Right atrium auricular region (tissue), 2 donors: ENCODE results near the gene DACT3. TPM values are rescaled to one million over a fixed set of nuclear protein-coding genes. Genes with fewer than 3 reads are reported as not detected.
"Not testable (repeated sequence)": the region's sequence is repeated elsewhere in the genome, so short reads cannot be mapped to it uniquely, and the experiment has no call there.

Experiments
- DNase-seq: peaks from one replicate; pipeline ENCODE4 v3.0.0-alpha.2; 2019; ENCODE audit warnings: low spot score
- H3K27ac ChIP-seq, 2 donors: fragments of 200-600 bp; sonication (generic); 1 replicate in 1 of 2; 2 replicates in 1 of 2; pipeline ENCODE4 v1.5.1; 2016 to 2019
- H3K27me3 ChIP-seq, 2 donors: fragments of 200-600 bp; sonication (generic); one replicate each; pipeline versions ENCODE4 v1.5.1 to v1.6.0; 2017 to 2019
- H3K36me3 ChIP-seq: fragments of 200-600 bp; sonication (generic); one replicate; pipeline ENCODE4 v1.5.1; 2016
- H3K4me1 ChIP-seq, 2 donors: fragments of 200-600 bp; sonication (generic); one replicate each; pipeline versions ENCODE4 v1.5.1 to v1.6.0; 2017 to 2019
- H3K4me3 ChIP-seq, 2 donors: fragments of 200-600 bp; sonication (generic); 1 replicate in 1 of 2; 2 replicates in 1 of 2; pipeline ENCODE4 v1.5.1; 2017 to 2019; ENCODE audit warnings: mild to moderate bottlenecking in 1 of 2, moderate library complexity in 1 of 2
- H3K9me3 ChIP-seq, 2 donors: fragments of 200-600 bp; sonication (generic); one replicate each; pipeline ENCODE4 v1.5.1; 2019
- total RNA-seq, 2 donors: library from RNA; depleted of rRNA; stranded (reverse); fragments of >200 nt; gene quantifications; one replicate each; pipeline ENCODE4 v1.1.0, GENCODE V29; 2016
- TF ChIP-seq, protein P1 (sequence below), 2 donors: fragments of 200-600 bp; sonication (generic); IDR thresholded peaks; one replicate each; pipeline ENCODE4 v1.5.1; 2019; ENCODE audit warnings: antibody characterized with exemption in 2 of 2

Gene DACT3
- total RNA-seq, 2 donors from 2014 or later: 23.5 to 25.9 TPM

GRCh38 chr19:46630586-46631205, 30.3 kb downstream of the DACT3 start:
- Histone ChIP-seq H3K36me3 (no peaks in the 10 kb centered on the region), H3K9me3 (no peaks in the 10 kb centered on the region), H3K27ac (no peak overlapping the region), H3K27me3 (no peaks in the 10 kb centered on the region), H3K4me3 (no peak overlapping the region), H3K4me1 (peaks cover 0 to 54% of the 10 kb centered on the region in 2 donors)
- TF ChIP-seq, protein P1, sequence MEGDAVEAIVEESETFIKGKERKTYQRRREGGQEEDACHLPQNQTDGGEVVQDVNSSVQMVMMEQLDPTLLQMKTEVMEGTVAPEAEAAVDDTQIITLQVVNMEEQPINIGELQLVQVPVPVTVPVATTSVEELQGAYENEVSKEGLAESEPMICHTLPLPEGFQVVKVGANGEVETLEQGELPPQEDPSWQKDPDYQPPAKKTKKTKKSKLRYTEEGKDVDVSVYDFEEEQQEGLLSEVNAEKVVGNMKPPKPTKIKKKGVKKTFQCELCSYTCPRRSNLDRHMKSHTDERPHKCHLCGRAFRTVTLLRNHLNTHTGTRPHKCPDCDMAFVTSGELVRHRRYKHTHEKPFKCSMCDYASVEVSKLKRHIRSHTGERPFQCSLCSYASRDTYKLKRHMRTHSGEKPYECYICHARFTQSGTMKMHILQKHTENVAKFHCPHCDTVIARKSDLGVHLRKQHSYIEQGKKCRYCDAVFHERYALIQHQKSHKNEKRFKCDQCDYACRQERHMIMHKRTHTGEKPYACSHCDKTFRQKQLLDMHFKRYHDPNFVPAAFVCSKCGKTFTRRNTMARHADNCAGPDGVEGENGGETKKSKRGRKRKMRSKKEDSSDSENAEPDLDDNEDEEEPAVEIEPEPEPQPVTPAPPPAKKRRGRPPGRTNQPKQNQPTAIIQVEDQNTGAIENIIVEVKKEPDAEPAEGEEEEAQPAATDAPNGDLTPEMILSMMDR (IDR thresholded peaks at IDR 0.05): no peak
- no peak for DNase-seq

GRCh38 chr19:46629546-46630025, 31.4 kb downstream of the DACT3 start:
- DNase-seq: no peak
- no peaks in the 10 kb centered on the region for H3K27me3 ChIP-seq
- H3K4me3 ChIP-seq: no peak overlapping the region
- H3K9me3 ChIP-seq: no peaks in the 10 kb centered on the region
- H3K36me3 ChIP-seq: no peaks in the 10 kb centered on the region
- peaks cover 0 to 58% of the 10 kb centered on the region in 2 donors for H3K4me1 ChIP-seq
- peak overlapping the region in 1 of 2 donors; percentile 24 for H3K27ac ChIP-seq
- TF ChIP-seq, protein P1 (IDR thresholded peaks at IDR 0.05): no peak

GRCh38 chr19:46628970-46629369, 32.0 kb downstream of the DACT3 start:
- H3K36me3 ChIP-seq, DNase-seq, H3K9me3 ChIP-seq, H3K4me3 ChIP-seq, H3K27me3 ChIP-seq: not testable (repeated sequence)
- Histone ChIP-seq H3K4me1 (peaks cover 0 to 58% of the 10 kb centered on the region in 2 donors), H3K27ac (peak overlapping the region in 1 of 2 donors; percentile 24)

- TF ChIP-seq, protein P1 (IDR thresholded peaks at IDR 0.05): no peak
- peak overlapping the region; percentile 72 to 83 for H3K27ac ChIP-seq
- H3K36me3 ChIP-seq: no peaks in the 10 kb centered on the region
- no peaks in the 10 kb centered on the region for H3K27me3 ChIP-seq
- peaks cover 0 to 68% of the 10 kb centered on the region in 2 donors for H3K4me1 ChIP-seq
- no peaks in the 10 kb centered on the region for H3K9me3 ChIP-seq
- no peak overlapping the region for H3K4me3 ChIP-seq
- DNase-seq: no peak
Measured at GRCh38 chr19:46626446-46626845, 34.5 kb downstream of the DACT3 start.

DNA sequence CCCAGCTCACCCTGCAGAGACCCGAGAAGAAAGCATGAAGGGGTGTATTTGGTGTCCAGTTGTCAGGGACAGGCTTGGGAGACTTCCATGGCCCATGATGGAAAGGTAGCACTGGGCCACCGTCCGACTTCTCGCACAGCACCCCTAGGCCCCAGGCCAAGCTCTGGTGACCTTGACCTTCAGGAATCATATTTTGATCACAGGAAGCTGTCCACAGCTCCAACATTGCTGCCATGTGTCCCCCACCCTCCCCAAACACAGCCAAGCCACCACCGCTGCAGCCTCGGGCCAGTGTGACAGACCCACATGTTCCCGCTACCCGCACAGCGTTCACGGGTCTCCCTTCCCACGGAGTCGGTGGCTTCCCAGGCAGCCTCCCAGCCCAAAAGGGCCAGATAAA, 35.3 kb downstream of the DACT3 start:
- H3K36me3 ChIP-seq: no peaks in the 10 kb centered on the region
- peak overlapping the region; percentile 72 to 83 for H3K27ac ChIP-seq
- H3K9me3 ChIP-seq: no peaks in the 10 kb centered on the region
- TF ChIP-seq, protein P1 (IDR thresholded peaks at IDR 0.05): no peak
- no peak for DNase-seq
- H3K4me1 ChIP-seq: peaks cover 0 to 68% of the 10 kb centered on the region in 2 donors
- H3K4me3 ChIP-seq: no peak overlapping the region
- H3K27me3 ChIP-seq: no peaks in the 10 kb centered on the region

DNA sequence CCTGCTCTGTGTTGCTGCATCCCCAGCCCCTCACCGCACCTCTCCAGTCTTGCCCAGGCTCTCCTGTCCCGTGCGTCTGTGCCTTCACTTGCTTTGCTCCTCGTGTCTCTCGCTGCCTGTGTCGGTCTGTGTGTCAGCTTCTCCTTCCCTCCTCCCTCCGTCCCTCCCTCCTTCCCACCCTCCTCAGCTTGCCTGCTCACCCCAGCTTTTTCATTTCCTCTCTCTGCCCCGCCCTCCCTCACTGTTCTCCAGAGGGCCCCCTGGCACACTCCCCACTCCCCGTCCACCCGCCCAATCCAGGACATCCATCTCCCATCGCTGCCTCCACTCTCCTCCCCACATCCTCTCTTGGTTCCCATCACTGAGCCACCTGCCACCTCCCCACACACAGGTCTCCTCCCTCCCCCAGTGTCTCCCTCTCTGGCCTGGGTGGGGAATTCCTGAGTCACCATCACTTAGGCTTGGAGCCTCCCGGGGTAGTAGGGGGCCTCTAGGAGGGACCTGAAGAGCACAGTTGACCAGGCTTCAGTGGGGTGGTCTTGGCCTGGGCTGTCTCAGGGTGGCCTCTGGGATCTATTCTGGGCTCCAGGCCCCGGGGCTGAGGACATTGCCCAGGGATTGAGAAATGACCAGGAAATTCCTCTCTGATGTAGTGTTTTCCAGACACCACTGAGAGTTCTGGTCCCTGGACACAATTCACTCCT, 35.9 kb downstream of the DACT3 start, which contains the start of gene PTGIR:
Gene PTGIR (minus strand): TSS at position 132 of the 704 bp plus-strand sequence. CDS start 864 bp downstream, outside the sequence.
- Histone ChIP-seq H3K4me3 (peak within 1 kb of the TSS; percentile 33 to 38), H3K4me1 (peaks cover 0 to 70% of the 10 kb centered on the region in 2 donors), H3K36me3 (no peaks in the 10 kb centered on the region), H3K9me3 (no peaks in the 10 kb centered on the region), H3K27ac (peak within 1 kb of the TSS; percentile 72 to 83), H3K27me3 (no peaks in the 10 kb centered on the region)
- TF ChIP-seq, protein P1 (IDR thresholded peaks at IDR 0.05): no peak
- DNase-seq: peak; percentile 92
